C4-2B (cell line): Measurements from ENCODE around the gene PPP2R2C.

Experiments
- H3K27ac ChIP-seq: fragments of 450-650 bp; 2 replicates; pipeline ENCODE4 v1.5.1; 2017
- ZFX ChIP-seq: fragments of 450-650 bp; IDR thresholded peaks from 2 replicates; pipeline ENCODE4 v1.6.1; 2017
- TF ChIP-seq, protein P1 (sequence below): fragments of 450-650 bp; conservative IDR thresholded peaks from 2 replicates; pipeline ENCODE4 v1.5.1; 2017; ENCODE audit warnings: mild to moderate bottlenecking

Gene PPP2R2C

DNA sequence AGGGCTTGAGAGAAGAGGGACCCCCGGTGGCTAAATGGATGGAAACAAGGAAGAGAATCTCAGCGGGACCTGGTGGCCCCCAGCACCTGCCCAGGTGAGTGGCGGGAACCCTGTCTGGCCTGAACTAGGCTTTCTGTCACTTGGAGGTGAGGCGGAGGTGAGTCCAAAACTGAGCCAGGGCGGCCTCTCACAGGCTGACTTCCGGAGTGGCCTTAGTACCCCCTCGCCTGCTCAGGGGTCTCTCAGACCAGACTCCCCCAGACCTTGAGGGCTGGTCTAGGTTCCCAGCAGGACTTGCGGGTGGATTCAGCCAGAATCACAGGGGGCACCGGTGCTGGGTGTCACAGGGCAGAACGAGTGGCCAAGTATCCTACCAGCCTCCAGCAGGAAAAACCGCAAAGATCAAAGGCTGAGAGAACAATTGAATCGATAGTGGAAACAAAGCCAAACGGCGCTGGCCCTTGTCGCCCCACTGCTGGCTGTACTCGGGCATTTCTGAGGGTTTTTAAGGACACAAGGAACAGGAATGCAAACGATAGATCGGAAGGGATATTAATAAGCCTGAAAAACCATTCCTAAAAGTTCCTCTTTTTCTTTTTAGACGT, 135.0 kb downstream of the PPP2R2C start:
- no peak overlapping the region for H3K27ac ChIP-seq
- no peak for TF ChIP-seq ZFX
- TF ChIP-seq, protein P1, sequence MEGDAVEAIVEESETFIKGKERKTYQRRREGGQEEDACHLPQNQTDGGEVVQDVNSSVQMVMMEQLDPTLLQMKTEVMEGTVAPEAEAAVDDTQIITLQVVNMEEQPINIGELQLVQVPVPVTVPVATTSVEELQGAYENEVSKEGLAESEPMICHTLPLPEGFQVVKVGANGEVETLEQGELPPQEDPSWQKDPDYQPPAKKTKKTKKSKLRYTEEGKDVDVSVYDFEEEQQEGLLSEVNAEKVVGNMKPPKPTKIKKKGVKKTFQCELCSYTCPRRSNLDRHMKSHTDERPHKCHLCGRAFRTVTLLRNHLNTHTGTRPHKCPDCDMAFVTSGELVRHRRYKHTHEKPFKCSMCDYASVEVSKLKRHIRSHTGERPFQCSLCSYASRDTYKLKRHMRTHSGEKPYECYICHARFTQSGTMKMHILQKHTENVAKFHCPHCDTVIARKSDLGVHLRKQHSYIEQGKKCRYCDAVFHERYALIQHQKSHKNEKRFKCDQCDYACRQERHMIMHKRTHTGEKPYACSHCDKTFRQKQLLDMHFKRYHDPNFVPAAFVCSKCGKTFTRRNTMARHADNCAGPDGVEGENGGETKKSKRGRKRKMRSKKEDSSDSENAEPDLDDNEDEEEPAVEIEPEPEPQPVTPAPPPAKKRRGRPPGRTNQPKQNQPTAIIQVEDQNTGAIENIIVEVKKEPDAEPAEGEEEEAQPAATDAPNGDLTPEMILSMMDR, result no peak

DNA sequence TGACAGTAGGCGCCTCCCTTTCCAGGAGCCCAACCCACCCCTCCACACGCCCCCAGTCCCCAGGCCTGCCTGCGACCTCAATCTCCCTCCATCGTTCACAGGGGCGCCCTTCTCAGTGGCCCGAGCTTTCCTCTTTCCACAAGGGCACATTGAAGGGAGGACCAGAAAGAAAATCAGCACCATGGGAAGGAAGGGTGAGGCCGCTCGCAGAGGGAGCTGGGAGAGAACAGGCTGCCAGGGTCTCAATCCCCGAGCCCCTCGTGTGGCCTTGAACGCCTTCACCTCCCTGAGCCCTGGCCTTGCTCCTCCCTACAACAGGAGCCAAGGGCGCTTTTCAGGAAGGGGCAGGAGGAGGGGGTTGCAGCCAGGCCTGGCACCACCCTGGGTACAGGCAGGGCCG, 136.2 kb downstream of the PPP2R2C start:
- no peak overlapping the region for H3K27ac ChIP-seq
- TF ChIP-seq, protein P1, result no peak
- TF ChIP-seq ZFX, result no peak

DNA sequence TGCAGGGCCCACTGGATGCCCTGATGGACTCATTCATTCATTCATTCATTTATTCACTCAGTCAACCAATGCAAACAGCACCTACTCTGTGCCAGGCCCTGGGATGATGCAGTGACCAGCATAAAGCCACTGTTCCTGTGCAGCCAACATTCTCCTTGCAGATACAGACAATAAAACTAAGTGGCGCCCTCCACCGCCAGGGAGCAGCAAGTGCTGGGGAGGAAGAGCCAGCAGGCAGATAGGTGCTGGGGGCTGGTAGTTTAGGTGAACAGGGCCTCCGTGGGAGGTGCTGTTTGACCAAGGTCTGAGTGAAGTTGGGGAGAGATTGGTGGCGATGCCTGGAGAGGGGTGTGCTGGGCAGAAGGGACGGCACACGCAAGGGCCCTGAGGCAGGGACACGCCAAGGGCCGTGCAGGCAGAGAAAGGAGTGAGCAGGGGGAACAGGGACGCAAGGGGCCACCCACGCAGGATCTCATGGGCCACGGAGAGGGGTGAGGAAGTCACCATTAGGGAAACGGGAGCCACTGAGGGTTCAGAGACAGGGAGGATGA, 137.3 kb downstream of the PPP2R2C start:
- TF ChIP-seq, protein P1, result no peak; the same call in 1 of the 2 replicates
- no peak for TF ChIP-seq ZFX
- no peak overlapping the region for H3K27ac ChIP-seq

DNA sequence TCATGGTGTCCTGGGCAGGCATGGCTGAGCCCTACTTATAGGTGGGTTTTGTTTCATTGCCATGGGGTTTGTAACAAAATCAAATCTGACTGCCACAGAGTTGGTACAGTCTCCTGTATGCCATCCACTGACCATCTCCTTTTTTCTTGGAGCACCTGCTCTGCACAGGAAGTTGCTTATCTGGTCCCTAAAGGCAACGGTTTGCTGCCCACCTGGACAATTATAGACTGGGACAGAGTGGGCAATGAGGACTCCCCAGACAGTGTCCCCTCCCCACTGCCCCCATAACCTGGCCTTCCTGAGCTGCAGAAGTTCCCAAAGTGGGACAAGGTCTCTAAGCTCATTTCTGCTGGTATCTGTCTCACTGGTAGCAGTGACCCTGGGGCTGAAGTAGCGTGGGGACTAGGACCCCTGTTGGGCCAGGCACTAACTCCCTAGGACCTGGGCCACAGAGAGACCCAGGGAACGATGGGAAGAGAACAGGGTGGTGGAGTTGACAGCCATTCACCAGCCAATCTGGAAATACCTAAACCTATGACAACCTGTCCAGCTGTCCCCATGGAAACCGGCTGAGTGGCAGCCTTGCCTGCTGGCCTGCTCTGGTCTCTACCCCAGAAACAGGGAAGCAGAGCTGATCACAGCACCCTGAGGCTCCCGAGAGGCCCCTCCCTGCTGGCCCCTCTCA, 138.1 kb downstream of the PPP2R2C start:
- TF ChIP-seq, protein P1, result peak; percentile 52
- no peak for TF ChIP-seq ZFX
- H3K27ac ChIP-seq, result no peak overlapping the region

DNA sequence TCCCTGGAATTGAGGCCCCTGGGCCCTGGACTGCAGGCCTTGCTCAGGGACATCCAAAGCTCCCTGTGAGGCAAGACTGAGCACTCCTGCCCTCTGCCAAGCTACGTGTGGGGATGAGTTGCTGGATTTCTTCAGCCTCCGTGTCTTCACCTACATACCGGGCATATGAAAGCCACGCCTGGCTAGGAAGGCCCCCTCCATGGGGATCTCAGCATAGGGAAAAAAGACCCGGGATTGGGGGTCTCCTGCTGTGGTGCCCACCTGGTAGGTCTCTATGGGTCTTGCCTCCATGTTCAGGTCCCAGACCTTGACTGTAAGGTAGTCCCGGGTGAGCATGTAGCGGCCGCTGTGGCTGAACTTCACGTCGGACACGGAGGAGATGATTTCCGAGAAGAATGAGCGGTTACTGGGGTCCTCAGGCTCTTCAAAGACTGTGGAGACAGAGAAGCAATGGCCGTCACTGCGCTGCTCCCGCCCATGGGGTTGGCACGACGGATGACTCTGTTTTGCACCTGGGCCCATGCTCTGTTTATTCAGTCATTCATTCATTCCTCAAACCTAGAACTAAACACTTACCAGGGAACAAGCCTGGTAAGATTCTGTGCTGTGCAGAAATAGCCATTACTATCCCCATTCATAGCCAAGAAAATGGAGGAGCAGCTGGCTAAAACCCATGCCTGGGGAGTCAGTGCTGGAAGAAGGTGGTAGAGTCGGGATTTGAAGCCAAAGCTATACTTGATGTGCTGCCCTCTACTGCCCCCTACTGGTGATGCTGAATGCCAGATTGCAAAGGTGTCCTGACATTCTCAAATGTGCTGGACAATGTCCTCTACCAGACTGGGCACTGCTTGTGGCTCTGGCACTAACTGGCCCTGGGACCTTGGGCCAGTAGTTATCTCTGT, 138.9 kb downstream of the PPP2R2C start:
- H3K27ac ChIP-seq, result no peak overlapping the region
- TF ChIP-seq, protein P1, result peak; percentile 82
- TF ChIP-seq ZFX, result no peak

DNA sequence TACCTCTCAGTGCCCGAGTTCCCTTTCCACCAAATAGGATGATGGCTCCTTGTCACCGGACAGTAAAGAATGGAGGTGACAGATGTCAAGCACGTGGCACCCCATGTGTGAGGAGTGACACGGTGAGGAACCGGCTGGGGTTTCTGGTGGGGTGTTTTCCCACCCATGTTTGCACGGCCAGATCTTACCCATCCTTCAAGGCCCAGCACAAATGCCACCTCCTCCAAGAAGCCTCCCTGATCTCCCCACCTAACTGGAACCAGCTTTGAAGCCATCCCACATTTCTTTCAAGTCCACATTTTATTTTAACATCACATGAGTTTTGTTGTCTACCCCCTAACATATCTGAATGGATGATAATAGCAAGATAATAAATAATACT, 139.8 kb downstream of the PPP2R2C start:
- TF ChIP-seq ZFX, result no peak
- TF ChIP-seq, protein P1, result no peak
- H3K27ac ChIP-seq, result no peak overlapping the region
